NCI-H128 (cell line): ENCODE results near the gene GPN1.
"Not testable (repeated sequence)": the region's sequence is repeated elsewhere in the genome, so short reads cannot be mapped to it uniquely, and the experiment has no call there.

ENCODE experiments used
- DNase-seq: peaks from one replicate; lab custom pipeline; 2025; ENCODE audit not compliant: unreplicated experiment; lab: John Stamatoyannopoulos, UW

The GPN1 gene

DNA sequence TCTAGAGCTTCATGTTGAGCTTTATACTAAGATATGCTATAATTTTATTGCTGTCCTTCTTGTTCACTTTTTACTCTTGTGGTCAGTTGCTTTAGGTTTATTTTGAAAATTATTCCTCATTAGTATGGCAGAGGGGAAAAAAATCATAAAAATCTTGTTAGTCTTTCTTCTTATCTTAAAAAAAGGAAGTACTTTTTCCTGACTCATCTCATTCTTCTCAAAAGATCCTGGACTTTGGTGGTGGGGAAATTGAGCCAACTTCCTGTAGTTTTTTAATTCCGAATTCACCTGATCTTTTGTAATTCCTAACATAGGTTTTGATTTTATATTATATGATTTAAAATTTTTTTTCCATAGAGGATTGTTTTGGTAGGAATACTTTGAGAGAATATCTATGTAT is 38.6 kb downstream of the GPN1 start:
- DNase-seq = no peak

DNA sequence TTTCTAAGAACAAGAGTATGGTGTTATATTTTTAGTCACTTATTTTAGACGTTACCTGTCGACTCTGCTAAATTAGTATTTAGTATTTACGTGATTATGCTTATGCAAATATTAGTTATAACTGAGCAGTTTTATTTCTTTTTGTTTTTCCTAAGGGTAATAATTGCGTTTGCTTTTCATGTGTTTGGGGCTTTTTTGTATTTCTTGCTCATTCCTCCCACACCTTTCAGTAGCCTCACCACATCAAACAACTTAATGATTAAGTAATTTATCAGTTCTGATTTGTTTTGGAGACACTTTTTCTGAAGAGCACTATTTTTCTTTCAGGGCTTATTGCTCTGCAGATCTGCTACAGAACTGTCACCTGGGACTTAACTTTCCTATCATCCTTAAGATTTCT is 42.4 kb downstream of the GPN1 start:
- DNase-seq = no peak

DNA sequence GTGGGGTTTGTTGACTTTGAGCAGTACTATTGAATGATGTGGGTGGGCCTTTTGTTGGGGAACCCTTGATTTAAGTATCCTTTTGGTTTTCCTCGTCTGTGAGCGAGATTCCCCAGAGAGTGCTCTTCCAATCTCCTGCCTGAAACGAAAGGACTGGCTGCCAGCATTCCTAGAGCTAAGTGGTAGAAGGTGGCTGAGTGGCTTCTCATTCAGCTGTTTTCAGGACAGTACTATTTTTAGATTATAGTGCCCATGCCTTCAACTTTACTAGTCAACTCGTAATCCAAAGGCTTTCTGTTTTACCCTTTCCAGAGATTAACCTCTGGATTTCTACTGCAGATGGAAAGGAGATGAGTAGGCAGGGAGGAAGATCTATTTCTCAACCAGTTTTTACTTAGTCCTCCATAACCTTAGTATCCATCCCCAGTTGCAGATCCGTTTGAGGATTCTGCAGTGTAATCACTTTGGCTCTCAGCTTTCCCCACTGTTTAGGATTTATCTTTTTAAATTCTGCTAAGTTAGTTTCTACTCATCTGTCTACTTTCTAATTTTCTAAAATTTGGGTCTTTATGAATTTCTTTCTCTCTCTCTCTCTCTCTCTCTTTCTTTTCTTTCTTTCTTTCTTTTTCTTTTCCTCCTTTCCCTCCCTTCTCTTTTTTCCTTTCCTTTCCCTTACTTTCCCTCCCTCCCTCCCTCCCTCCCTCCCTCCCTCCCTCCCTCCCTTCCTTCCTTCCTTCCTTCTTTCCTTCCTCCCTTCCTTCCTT is 44.1 kb downstream of the GPN1 start:
- no peak for DNase-seq

DNA sequence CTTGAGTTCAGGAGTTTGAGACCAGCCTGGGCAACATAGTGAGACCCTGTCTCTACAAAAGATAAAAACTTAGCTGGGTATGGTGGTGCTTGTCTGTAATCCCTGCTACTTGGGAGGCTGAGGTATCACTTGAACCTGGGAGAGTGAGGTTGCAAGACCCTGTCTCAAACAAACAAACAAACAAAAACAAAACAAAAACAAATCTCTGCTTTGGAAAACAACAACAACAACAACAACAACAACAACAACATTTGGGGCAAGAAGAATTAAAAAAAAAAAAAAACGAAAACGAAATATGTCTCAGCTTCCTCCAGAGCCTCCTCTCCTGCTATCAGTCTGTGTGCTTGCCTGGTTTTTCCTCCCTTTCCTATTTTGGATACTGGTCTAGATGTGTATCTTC is 51.7 kb downstream of the GPN1 start:
- no peak for DNase-seq

DNA sequence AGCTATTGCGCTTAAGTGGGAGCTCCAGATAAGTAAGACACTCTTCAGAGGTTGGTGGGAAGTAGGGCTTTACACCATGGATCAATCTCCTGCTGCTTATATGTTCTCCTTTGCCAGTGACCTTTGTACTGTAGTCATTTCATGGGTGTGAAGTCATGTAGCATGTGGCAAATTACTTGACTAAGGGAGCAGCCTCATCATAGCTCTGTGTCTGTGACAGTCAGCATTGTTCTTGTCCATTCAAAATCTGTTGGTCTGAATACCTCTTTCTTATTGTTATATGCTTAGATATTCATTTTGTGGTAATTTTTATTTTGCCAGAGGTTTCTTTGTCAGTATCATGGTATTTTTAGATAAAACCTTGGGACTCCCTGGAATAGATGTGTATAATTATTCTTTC is 53.0 kb downstream of the GPN1 start:
- no peak for DNase-seq

DNA sequence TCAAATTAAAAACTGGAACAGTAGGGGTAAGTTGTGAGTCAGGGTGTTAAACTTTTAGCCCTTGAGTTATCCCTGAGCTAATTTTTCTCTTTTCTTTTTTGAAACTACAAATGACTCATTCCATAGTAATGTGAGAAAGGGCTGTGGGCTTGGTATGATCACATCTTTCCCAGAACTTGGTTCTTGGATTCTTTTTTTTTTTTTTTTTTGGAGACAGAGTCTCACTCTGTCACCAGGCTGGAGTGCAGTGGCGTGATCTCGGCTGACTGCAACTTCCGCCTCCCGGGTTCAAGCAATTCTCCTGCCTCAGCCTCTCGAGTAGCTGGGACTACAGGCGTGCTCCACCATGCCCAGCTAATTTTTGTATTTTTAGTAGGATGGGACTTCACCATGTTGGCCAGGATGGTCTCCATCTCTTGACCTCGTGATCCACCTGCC is 53.5 kb downstream of the GPN1 start:
- DNase-seq = not testable (repeated sequence)

DNA sequence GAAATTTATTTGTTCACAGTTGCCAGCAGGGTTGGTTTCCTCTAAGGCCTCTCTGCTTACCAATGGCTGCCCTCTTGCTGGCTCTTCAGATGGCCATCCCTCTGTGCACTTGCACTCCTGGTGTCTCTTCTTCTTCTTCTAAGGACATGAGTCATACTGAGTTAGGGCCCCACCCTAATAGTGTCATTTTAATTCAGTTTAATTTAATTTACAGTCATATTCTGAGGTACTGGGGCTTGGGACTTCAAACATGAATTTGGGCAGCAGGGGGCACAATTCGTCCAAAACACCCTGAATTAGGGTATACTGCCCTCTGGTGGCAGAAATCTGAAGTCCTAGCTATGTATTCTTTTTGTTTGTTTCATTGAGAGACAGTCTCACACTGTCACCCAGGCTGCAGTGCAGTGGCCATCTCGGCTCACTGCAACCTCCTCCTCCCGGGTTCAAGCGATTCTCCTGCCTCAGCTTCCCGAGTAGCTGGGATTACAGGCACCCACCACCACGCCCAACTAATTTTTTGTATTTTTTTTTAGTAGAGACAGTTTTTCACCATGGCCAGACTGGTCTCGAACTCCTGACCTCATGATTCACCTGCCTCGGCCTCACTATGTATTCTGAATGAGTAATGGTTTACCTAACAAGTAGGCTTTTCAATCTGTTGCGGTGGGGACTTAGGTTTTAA is 54.7 kb downstream of the GPN1 start:
- peak; percentile 85 for DNase-seq

DNA sequence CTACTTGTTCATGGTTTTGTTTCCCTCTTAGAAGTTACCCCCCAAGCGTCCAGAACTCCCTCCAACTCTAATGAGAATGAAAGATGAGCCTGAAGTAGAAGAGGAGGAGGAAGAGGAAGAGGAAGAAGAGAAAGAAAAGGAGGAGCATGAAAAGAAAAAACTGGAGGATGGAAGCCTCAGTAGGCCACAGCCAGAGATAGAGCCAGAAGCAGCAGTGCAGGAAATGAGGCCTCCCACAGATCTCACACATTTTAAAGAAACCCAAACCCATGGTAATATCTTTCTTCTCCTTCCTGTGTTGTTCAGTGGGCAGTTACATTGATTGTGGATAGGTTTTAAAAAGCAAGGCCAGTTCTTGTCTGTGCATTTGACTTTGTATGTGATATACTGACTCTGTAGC is 56.2 kb downstream of the GPN1 start:
- DNase-seq = not testable (repeated sequence)

DNA sequence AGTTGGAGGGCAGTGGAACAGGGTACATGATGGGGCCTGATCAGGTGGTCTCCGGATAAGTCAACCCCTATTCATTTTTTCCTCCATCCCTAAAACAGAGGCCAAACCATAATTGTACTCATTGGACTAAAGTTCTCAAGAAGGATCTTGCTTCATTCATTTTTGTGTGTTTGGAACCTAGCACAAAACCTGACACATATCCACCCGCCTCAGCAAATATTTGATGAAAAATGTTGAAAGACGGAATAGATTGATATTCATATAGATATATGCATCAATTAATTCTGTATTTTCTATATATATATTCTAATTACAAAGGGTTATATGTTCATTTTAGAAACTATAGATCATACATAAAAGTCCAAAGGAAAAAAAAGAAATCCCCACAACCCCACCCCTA is 56.7 kb downstream of the GPN1 start:
- DNase-seq = no peak

DNA sequence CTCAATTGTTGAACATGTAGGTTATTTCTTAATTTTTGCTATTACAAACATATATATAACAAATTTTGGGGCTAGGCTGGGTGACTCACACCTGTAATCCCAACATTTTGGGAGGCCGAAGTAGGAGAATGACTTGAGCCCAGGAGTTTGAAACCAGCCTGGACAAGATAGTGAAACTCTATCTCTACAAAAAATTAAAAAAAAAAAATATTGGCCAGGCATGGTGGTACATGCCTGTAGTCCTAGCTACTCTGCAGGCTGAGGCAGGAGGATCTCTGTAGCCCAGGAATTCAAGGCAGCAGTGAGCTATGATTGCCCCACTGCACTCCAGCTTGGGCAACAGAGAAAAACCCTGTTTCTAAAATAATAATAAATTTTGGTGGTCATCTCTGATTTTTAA is 58.4 kb downstream of the GPN1 start:
- no peak for DNase-seq

DNA sequence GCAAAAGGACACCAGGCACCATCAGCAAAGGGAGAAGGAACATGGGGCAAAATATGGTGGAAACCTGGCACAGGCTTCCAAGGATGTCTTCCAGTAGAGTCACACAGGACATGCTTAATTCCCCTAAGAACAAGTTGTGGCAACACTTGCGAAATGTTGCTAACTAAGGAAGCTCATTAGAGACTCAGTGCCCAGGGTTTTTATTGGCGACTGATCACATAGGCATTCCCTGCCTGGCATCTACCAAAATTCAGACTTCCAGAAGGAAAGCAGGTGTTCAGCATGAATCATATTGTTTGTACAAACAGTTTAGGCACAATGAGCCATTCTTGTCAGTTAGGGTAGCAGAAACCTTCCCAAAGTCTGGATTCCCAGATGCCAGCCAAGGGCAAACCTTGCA is 60.6 kb downstream of the GPN1 start:
- DNase-seq = no peak

DNA sequence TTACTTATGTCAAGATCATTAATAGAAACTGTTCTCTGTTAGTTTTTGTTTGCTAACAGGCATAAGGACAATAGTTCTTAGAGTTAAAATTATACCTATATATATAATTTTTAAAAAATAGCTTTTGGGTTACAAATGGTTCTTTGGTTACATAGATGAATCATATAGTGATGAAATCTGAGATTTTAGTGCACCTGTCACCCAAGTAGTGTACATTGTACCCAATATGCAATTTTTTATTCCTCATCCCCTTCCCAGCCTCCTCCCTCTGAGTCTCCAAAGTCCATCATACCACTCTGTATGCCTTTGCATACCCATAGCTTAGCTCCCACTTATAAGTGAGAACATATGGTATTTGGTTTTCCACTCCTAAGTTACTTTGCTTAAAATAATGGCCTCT is 61.2 kb downstream of the GPN1 start:
- DNase-seq = no peak

DNA sequence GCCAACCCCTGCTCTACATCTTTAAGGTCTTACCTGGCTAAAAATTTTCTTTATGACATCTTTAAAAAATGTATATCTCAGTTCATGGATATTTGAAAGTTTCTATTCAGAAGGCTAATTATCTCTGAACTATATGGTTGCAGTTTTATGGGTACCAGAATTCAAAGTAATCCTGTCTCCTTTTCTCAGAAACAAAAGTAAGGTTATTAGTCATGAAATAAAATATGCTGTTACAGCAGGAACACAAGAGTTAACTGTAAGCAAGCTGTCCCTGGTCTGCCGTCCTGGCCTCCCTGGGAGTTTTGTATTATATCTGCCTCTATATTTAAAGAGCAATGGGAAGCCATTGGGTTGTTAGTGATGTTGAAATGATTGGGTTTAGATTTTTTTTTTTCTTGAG is 68.8 kb downstream of the GPN1 start:
- DNase-seq = no peak
